Measurements from ENCODE around the gene MSRB3.
"Not testable (repeated sequence)": the region's sequence is repeated elsewhere in the genome, so short reads cannot be mapped to it uniquely, and the experiment has no call there.

The MSRB3 gene

DNA sequence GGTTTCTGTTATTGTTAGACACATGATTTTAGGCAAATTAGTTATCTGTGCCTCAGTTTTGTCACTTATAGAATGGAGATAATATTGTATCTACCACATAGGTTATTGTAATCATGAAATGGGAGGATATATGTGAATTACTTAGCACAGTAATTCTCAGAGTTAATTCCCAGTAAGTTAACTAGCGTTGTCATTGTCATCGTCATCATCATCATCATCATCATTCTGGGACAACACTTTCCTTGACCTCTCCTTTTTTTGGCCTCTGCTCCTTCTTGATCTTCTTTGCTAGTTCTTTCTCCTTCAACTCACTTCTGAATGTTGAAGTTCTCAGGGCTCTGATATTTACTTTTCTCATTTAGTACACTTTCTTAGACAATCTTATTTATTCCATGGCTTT, 13.8 kb downstream of the MSRB3 start:
- no peak for DNase-seq

DNA sequence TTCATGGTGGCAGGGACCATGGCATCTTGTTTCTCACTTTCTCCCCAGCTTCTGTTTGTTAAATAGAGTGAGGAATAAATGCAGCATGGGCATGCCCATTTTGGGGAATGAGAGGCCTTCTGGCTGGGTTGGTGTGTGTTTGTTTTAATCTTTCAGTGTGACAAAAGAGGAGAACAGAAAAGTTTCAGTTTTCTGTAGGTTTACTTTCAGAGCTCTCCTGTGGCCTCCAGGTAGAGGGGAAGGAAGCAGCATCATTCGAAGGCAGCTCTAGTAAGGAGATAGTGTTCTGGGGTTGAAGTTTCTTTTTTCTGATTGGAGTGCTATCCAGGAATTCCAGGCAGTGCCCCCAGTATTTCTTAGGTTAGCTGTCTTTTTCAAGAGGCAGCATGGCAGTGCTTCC, 15.3 kb downstream of the MSRB3 start:
- no peak for DNase-seq

DNA sequence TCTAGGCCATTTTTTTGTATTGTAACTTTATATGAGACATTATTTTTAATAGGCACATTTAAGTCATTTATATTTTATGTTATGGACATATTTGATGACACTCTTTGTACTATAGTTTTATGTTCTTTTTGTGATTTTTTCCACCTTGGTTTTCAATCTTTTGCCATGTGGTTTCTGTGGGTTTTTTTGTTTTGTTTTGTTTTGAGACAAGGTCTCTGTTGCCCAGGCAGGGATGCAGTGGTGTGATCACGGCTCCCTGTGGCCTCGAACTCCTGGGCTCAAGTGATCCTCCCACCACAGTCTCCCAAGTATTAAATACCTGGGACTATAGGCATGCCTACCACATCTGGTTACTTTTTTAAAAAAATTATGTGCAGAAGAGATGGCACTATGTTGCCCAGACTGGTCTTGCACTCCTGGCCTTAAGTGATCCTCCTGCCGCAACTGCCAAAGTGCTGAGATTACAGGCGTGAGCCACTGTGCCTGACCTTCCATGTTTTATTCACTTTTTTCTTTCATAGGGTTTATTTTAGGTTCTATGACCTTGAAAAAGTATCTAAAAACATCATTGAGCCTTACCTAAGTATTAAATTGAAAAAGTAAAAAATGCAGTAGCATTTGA, 16.3 kb downstream of the MSRB3 start:
- no peak for DNase-seq

DNA sequence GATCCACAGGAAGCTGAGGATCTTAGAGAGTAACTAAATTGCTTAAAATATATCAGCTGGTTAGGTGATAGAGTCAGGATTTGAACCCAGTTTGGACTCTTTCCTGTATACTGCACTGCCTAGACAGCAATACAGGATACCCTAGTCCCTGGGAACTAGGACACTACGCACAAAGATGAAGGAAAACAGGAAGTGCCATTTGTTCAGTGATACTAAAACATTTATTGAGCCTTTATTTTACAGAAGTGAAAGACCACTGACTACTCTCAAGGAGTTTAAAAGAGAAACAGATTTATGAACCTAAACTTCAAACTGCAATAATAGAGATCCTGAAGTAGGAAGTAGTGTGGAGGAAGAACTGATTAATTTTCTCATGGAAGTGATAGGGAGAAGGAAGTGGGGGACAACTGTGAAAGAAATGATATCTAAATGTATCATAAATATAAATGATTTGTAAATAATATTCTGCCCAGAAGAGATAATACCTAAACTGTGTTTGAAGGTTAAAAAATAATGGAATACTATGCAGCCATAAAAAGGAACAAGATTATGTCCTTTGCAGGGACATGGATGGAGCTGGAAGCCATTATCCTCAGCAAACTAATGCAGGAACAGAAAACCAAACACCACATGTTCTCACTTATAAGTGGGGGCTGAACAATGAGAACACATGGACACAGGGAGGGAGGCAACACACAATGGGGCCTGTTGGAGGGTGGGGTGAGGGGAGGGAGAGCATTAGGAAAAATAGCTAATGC, 18.2 kb downstream of the MSRB3 start:
- DNase-seq: no peak

DNA sequence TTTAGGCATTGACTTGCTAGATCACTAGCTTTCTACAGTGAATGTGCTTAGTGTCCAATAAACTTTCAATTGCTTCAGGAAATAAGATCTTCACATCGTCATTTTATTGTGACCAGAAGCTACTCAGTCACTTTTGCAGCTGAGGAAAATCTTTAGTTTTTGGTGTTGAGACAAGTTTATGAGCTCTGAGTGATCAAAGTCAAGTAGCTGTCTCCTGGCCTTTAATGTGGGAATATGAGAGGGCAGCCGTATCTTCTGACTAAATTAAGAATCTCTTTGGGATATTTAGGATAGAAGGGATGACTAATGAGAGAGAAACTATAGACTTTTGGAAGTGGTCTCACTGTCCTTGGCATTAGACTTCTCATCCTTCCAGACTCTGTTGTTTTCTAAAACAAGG, 21.6 kb downstream of the MSRB3 start:
- no peak for DNase-seq

DNA sequence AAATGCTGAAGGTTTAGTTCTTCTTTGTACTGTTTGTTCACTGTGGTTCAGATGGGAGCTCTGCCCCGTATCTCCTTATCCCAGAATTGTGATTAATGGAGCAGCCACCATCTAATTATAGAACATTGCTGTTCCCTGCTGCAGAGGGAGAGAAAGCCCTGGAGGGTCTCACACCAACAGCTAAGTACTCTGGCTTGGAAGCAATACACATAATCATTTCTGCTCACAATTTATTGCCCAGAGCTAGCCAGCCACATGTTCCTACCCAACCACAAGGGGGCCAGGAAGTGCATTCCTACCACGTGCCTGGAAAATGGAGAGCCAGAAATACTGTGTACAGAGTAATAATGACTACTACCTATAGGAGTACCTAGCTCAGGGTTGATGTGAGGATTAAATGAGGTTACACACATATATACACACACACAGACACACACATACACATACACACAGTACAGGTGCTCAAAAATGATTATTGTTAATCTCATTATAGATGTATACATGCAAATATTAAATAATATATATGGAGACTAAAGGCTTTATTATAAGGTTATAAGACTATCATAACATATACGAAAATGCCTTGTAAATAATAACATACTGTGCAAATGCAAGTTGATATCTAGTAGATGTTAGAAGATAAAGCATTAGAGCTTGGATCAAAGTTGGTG, 22.3 kb downstream of the MSRB3 start:
- peak in 2 of 3 experiments; percentile 13 to 31 for DNase-seq

DNA sequence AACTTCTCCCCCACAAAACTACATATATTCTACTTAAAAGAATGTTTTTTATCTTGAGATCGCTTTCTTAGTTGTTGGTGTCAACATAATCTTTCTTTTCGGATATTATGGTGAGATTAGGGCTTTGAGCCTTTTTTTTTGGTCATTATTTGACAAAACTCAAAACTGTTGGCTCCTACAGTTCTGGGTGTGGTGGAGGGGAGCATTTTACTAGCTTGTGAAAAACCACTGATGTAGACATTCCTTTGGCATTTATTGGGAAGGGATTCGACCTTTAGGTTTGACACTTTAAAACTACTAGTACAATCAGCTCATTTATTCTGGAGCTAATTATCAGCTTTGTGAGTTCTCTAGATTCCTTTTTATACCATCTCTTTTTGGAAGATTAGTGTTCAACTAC, 24.4 kb downstream of the MSRB3 start:
- no peak for DNase-seq

DNA sequence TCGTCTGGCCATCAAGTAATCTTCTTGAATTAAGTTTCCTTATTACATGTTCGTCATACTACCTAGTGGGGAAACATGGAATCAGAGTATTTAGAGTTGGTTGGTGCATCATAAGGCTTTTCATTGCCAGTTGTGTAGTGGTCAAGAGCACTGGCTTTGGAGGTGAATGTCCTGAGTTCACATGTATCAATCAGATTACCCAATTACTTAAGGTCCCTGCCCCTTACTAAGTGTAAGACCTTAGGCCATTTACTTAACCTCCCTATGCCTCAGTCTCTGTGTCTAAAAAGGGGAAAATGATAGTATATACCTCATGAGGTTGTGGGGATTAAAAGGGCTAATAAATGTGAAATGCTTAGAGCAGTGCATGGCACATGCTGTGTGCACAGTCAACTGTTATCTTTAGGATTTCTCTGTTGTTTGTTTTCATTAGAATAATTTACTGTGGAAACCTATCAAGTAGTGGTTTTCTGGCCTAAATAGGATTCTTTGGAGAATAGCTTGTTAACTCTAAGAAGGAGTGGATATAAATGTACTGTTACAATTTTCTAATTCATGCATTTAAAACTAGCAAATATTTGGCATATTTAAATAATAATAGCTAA, 27.0 kb downstream of the MSRB3 start:
- DNase-seq: no peak

DNA sequence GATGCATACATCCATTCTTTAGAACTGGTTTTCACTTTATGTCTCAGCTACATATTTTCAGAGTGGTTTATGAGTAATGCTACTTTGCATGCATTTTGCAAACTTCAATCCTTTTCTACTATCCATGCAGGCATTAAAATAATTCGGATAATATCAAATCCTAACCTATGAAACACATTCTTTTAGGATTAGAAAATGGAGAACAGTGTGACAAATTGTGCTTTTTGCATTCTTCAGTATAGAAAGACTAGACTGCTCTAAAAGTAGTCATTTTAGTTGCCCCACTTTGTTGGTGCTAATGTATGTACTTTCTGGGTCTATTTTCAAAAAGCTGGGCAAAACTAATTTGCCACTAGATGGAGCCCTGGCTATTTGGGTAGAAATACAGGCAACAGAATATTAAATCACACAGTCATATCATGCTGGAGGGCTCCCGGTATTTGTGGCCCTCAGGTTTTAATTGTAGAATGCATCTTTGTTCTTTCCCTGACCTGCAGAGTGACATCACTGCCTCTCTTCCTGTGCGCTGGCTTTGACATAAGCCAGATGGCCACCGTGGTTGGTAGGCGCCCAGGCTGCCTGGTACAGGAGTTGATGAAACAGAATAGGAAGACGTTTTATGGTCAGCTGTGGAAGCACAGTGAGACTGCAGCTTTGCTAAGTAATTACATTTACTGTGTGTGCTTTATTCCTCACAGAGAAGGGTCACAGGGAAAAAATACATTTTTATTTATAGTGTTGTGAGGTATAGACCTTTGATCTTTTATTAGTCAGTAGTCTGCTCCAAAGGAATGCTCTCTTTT, 28.1 kb downstream of the MSRB3 start:
- peak; percentile 12 to 63 (median 20) for DNase-seq

DNA sequence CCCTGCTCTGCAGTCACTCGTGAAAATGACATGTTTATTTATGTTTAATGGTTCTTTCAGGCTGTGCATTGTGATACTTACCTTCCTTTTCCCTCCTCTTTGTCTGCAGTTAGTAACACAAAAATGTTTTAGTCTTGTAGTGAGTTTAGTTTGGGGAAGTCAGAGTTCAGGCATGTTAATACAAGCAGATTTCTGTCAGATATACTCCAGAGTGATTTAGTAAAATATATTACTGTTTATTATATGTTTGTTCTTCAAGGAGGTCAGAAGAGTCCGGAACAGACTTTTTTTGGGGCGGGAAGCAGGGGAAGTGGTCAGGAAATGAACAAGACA, 28.7 kb downstream of the MSRB3 start:
- no peak for DNase-seq

DNA sequence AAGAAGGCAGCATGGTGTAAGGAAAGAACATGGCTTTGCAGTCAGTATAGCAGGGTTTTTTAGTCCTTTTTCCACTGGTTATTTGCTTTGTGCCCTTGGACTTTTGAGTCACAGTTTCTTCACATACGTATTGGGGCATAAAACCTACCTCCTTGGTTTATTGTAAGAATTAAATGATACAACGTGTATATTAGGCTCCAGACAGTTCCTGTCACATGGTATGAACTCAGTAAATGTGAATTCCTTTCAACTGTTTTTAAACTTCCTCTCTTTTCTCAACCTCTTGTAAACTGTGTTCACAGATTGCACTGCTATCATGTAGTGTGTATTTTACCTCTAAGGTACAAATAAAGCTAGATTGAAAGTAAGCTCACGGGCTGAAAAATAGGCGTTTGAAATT, 29.5 kb downstream of the MSRB3 start:
- no peak for DNase-seq

DNA sequence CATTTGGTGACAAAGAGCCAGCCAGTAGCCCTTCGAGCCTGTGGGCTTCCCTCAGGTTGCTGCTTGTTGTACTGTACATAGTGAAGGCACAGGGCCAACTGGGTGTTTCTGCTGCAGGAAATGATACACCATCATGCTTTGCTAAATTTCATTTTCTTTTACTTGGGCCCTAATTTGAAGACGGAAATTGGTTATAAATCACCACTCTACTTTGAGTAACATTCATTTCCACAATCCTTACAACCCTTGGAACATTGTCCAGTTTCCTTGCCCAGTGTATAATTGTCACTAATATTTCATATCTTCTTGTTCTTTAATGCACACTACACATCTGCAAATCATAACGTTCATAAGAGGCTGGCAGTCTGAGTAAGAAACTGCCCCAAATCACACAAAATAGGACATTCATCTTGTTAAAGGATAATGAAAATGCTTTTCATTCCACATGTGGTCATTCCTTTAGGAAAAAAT, 30.2 kb downstream of the MSRB3 start:
- no peak for DNase-seq

DNA sequence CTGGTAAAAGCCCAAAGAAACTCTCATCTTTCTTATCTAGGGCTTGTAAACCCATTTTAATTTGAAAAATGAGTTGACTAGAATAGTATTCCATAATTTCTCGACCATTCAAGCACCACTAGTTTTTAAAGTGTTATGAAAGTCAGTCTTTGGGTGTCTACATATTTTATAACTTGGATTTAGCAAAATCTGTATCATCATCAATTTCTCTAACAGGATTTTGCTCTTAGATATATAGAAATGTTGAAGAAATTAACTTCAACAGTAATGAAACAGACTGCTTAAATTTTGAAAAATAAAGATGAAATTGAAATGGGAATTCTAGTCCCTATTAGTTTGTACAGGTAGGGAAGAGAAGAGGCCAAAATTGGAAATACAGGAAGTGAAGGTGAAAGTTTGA, 32.8 kb downstream of the MSRB3 start:
- DNase-seq: no peak

DNA sequence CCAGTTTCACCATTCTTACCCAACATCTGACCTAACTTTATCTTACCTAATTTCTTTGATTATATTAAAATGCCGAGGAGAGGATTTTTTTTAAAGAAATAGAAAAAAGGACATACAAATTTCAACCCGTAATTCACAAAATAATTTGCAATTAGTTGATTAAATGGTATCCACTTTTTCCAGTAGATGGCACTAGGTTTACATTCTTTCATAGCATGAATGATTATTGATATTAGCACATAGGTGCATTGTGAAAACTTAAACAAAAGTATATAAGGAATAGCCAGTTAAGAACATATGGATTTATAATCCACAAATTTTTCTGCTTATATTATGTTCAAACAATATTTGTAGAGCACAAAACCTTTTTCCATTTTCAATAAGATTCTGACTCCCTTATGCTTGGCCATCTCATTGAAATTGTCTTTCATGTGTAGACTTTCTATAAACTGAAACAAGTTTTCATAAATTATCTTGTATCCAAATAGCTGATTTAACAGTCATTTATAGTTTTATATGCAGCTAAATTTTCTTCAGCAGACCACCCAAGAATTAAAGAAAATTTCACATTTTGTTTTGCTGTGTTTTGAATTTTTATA, 35.3 kb downstream of the MSRB3 start:
- DNase-seq: peak in 1 of 3 experiments; percentile 53

DNA sequence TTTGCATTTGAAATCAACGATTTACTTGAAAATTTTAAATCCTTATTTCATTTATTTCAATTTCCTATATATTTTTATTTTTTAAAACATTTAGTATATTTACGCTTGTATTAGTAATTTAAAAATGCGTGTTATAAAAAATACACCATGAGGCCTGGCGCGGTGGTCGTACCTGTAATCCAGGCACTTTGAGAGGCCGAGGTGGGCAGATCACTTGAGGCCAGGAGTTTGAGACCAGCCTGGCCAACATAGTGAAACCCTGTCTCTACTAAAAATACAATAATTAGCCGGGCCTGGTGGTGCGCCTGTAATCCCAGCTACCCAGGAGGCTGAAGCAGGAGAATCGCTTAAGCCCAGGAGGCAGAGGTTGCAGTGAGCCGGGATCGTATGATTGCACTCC, 36.8 kb downstream of the MSRB3 start:
- not testable (repeated sequence) for DNase-seq

DNA sequence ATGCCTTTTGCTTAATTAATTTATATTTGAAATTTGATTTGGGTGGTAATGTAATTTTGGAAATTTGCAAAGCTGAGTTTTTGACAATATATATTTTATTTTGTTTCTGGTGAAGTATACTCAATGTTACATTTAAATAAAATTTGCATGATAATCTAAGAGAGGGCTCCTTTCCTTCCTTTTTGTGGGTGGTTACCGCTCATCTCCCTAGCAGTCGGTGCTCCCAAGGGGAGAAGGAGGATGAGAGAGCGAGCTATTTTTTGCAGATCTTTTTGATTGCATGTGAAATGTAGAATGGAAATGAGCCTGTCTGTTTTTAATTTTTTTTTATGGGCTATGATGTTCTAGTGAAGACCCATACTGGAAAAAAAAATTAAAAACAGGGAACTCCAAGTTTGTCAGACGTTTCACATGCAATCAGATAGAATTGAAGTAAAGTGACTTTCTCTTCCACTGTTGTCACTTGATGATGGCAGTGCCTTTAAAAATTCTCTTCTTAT, 39.8 kb downstream of the MSRB3 start:
- DNase-seq: no peak

DNA sequence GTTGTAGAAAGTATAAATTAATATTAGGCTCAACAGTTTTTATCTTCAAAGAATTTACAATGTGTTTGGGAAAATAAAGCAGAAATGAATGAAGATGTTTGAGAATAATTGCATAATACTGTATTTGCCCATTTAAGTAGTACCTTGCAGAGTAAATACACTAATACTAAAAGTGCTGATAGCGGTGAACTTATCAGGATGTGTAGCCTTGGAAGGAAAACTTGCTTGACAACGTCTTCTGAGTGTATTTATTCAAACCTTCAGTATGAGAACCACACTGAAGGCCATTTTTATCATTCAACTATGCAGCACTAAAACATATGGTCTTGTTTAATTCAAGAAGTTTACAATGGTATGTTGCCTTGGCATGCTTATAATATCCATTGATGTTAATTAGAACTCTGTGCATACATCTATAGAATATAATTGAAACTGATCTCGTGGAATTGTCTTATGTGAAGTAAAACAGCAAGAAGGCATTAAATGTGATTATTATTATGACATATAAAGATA, 41.3 kb downstream of the MSRB3 start:
- DNase-seq: no peak

DNA sequence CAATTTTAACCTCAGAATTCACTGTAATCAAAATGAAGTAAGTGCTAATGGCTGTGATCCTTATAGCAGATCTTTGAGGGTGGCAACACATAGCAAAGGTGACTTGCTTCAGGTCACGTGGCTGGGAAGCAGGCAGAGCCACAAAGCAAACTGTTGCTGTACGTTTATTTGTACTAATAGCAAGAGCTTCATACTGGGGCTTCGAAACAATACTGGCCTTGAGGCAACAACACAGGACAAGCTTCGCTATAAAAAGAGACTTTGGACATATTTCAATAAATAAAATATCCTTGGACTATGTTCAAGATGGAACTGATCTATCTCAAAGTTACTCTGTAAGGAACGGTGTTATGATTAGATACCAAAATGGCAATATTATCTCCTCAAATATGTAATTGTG, 44.6 kb downstream of the MSRB3 start:
- no peak for DNase-seq

DNA sequence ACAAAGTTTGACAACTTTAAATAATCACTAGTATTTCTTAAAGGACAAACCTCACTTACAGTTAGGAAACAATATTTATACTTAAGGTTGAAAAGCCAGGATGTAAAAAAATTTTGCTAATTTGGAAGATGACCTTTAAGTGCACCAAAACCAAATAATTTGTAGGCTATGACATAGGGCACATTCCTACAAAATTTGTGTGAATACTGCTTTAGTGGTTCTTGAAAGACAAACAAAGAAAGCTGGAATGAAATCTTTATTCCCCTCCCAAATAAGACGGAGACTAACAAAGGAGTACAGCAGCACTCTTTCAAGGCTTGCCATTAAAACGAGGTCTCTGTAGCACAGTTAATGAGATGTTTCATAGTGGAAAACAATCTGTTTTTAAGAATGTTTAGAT, 45.6 kb downstream of the MSRB3 start:
- no peak for DNase-seq

DNA sequence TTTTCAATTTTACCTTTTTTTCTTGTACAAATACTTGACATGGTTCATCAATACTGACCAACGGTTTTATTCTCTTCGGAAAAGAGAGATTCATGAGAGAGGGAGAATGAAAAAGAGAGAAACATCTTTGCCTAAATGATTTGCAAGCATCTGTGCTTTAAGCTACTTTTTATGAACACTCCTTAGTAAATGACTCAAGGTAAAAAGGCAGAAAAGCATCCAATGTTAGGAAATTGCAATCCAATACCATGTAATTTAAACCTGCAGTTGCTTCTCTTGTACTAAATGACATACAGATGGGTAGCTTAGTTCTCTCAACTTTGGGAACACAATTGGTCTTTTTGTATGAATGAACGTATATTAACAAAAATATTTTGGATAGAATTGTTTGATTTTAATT, 46.1 kb downstream of the MSRB3 start:
- no peak for DNase-seq

DNA sequence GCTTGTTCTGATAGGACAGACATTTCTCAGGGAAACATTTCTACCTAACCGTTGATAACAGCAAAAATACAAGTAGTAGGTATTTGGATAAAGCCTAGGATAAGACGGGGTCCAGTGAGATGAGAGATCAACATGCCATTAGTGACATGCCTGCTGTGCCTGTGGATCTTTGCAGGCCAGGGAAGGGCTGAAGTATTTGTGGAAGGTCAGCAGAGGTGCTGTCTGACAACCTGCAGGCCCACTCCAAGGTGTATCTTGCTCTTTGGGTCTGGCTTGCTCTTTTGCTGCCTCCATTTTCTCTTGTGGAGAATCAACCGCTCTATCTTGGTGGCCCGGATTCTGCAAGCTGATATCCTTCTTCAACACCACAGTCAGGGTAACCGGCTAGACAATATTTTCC, 46.7 kb downstream of the MSRB3 start:
- DNase-seq: no peak

DNA sequence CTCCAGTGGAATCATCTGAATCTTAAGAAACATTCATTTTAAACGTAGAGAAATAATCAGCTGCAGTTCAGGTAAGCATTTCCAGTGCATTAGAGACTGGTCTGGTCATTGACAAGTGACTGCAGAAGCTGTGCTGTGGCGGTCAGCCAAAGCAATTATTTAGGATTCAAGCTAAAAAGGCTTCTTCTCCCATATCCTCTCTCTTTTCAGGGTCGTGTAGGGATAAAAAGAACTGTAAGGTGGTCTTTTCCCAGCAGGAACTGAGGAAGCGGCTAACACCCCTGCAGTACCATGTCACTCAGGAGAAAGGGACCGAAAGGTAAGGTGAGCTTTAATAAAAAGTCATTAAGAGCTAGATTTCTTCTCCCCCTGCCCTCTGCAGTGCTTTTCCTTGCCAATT, 48.1 kb downstream of the MSRB3 start:
- DNase-seq: no peak

All from NCI-H1417 (cell line).